Fibroblast of villous mesenchyme (primary cell): ENCODE results near the gene FOXE1. TPM values are rescaled to one million over a fixed set of nuclear protein-coding genes. Genes with fewer than 3 reads are reported as not detected.

Experiments used
- DNase-seq: peaks from one replicate; pipeline ENCODE4 v3.0.0-alpha.2; 2010; ENCODE audit warnings: low read depth
- H3K4me3 ChIP-seq: 2 replicates; pipeline ENCODE4 v1.5.1; 2011; ENCODE audit warnings: low read depth, mild to moderate bottlenecking, low read length
- total RNA-seq: library from RNA; depleted of rRNA; stranded (reverse); fragments of >200 nt; gene quantifications from 2 replicates; pipeline ENCODE4 v1.2.3, GENCODE V29; 2012
- TF ChIP-seq, protein P1 (sequence below): IDR thresholded peaks from 2 replicates; pipeline ENCODE4 v1.5.1; 2012; ENCODE audit warnings: low read depth, mild to moderate bottlenecking, low read length; ENCODE audit not compliant: insufficient read depth

The FOXE1 gene
- total RNA-seq, 1 donor: under 0.01 TPM

DNA sequence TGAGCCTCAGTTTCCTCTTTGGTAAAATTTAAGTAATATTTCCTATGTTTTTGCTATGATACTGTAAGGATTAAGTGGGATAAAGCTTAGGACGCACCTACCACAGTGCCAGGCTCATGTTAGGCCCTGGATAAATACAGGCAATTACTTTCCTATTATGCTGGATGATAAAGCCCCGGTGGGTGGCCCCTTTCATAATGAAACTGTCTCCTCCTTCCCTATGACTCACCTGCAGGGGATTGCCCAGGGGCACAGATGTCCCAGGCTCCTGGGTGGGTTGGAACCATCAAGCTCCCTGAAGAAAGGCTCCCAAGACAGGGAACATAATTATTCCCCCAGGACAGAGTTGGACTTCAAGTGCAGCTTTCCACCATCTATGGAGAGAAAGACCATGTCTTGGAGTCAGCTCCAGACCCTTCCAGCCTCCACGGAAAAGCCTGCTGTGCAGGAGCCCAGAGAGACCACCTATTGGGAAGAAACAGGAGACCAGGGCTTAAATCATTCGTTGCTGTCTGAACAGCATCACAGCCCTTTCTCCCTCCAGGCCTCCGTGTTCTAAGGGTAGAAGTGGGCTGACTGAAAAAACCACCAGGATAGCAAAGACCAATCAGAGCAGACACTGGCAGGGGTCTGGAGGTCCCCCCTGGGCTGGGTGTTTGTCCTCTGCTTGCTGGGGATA lies 43.2 kb upstream of the FOXE1 start:
- TF ChIP-seq, protein P1, sequence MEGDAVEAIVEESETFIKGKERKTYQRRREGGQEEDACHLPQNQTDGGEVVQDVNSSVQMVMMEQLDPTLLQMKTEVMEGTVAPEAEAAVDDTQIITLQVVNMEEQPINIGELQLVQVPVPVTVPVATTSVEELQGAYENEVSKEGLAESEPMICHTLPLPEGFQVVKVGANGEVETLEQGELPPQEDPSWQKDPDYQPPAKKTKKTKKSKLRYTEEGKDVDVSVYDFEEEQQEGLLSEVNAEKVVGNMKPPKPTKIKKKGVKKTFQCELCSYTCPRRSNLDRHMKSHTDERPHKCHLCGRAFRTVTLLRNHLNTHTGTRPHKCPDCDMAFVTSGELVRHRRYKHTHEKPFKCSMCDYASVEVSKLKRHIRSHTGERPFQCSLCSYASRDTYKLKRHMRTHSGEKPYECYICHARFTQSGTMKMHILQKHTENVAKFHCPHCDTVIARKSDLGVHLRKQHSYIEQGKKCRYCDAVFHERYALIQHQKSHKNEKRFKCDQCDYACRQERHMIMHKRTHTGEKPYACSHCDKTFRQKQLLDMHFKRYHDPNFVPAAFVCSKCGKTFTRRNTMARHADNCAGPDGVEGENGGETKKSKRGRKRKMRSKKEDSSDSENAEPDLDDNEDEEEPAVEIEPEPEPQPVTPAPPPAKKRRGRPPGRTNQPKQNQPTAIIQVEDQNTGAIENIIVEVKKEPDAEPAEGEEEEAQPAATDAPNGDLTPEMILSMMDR: no peak
- DNase-seq: no peak
- no peak overlapping the region for H3K4me3 ChIP-seq

DNA sequence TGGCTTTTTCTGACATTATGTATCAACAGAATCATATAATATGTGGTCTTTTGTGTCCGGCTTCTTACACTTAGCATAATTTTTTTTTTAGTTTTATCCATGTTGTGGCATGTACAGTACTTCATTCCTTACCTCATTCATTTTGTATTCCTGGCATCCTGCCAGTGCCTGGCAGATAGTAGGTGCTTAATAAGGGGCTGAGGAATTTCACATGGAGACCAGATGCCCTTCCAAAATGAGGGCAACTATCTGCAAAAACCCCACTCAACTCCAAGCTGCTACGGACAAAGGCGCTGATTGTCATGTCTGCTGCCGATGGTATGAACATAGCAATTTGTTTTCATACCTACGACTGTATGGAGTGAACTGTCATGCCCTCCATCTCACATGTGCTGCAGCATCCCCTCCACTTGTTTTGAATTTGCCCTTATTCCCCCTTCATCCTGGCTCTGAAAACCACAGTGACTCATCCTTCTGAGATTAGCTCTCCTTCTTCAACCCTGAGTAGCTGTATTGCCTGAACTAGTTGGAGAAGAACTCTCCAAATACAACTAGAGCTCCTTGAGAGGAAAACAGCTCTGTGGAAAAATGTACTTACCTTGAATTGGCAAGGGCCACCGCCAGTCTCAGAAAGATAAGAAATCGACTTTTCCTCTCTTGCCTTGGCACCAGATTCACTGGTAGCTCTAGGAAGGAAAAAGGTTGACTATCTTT lies 41.3 kb upstream of the FOXE1 start:
- no peak overlapping the region for H3K4me3 ChIP-seq
- TF ChIP-seq, protein P1: no peak
- no peak for DNase-seq

DNA sequence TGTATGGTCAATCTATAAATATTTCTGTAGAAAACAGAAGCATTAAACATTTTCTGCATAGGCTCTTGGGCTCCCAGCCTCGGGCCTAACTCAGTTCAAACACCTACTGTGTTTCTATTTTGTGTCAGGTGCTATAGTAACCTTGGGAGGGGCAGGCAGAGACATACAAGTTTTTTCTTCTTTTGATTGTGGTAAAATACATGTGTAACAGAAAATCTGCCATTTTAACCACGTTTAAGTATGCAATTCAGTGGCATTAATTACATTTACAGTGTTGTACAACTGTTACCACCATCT lies 40.8 kb upstream of the FOXE1 start:
- DNase-seq: no peak
- no peak overlapping the region for H3K4me3 ChIP-seq
- TF ChIP-seq, protein P1: no peak

GRCh38 chr9:97813072-97813471 lies 40.0 kb upstream of the FOXE1 start:
- no peak overlapping the region for H3K4me3 ChIP-seq
- no peak for DNase-seq

GRCh38 chr9:97819735-97820134 lies 33.3 kb upstream of the FOXE1 start:
- no peak overlapping the region for H3K4me3 ChIP-seq
- DNase-seq: no peak

More at GRCh38 chr9:97813072-97813471, 40.0 kb upstream of the FOXE1 start:
- TF ChIP-seq, protein P1: no peak

GRCh38 chr9:97820373-97820772 lies 32.7 kb upstream of the FOXE1 start:
- DNase-seq: no peak
- H3K4me3 ChIP-seq: no peak overlapping the region
- TF ChIP-seq, protein P1: no peak

More at GRCh38 chr9:97819735-97820134, 33.3 kb upstream of the FOXE1 start:
- TF ChIP-seq, protein P1: no peak
